Measurements from ENCODE around the gene IRGM. TPM values are rescaled to one million over a fixed set of nuclear protein-coding genes. Genes with fewer than 3 reads are reported as not detected.

The IRGM gene
- total RNA-seq, 2 experiments from 2014 or later = 1.7 to 2.2 TPM

Other genes starting within 250 kb of the IRGM start
- gene SYNPO, start 205.9 kb upstream of the IRGM start, total RNA-seq = under 1 TPM; 0.05 to 0.08 TPM
- under 1 TPM in 1 of 2 experiments, not detected in 1; 0.05 TPM for gene MYOZ3, start 185.3 kb upstream of the IRGM start, total RNA-seq
- gene RBM22, start 145.5 kb upstream of the IRGM start, total RNA-seq = 10 to 100 TPM; 61.9 to 65.6 TPM
- 10 to 100 TPM; 38.7 to 45.6 TPM for gene DCTN4, start 87.5 kb upstream of the IRGM start, total RNA-seq
- gene SMIM3, start 67.8 kb upstream of the IRGM start, total RNA-seq = 1 to 10 TPM; 8.4 to 8.9 TPM
- 1 to 10 TPM; 1.9 to 2.2 TPM for gene ZNF300, start 58.5 kb downstream of the IRGM start, total RNA-seq
- not detected for gene GPX3, start 174.1 kb downstream of the IRGM start, total RNA-seq
- gene TNIP1, start 234.5 kb downstream of the IRGM start, total RNA-seq = 100 to 1,000 TPM; 127 TPM